HCT116 (cell line): Measurements from ENCODE around the gene TSPOAP1. TPM values are rescaled to one million over a fixed set of nuclear protein-coding genes. Genes with fewer than 3 reads are reported as not detected.

Source experiments
- ATAC-seq: fragments of 200-7000 bp; cut with Tn5 transposase; 2 replicates; pipeline ENCODE4 v1.9.1; 2020; ENCODE audit warnings: mild to moderate bottlenecking, moderate library complexity
- BruUV-seq: library from RNA; stranded (reverse); fragments of 400-500 nt; replicated peaks from 2 replicates; lab custom pipeline; 2021; lab: Mats Ljungman, UMichigan
- CTCF ChIA-PET: fragments of 300-600 bp; sonication (Branson Sonifier 250); formaldehyde crosslinking; loops from one replicate; lab custom pipeline; 2021; ENCODE audit warnings: antibody characterized with exemption; lab: Charles Lee
- POLR2A ChIA-PET: fragments of 300-600, 350-600 bp; sonication (Branson Sonifier 250); formaldehyde crosslinking; loops from one replicate; lab custom pipeline; 2021; ENCODE audit warnings: antibody characterized with exemption; lab: Charles Lee
- RAD21 ChIA-PET, 2 experiments: fragments of 300-600 bp; sonication (Branson Sonifier 250); formaldehyde crosslinking; loops; one replicate each; lab custom pipeline; 2023; ENCODE audit warnings: low total read pairs in 2 of 2; ENCODE audit not compliant: uncharacterized antibody in 2 of 2, unreplicated experiment in 2 of 2, low non-redundant PET in 1 of 2; lab: Charles Lee
- DNase-seq: peaks from one replicate; pipeline ENCODE4 v3.0.0-alpha.2; 2010; ENCODE audit warnings: low read depth, low spot score
- H2AFZ ChIP-seq: fragments of 200-600 bp; shearing (Covaris generic), sonication (generic); 2 replicates; pipeline ENCODE4 v1.6.1; 2017; ENCODE audit warnings: low read depth, mixed run types, mixed read lengths, antibody characterized with exemption, low read length; ENCODE audit not compliant: poor library complexity, severe bottlenecking
- H3K27ac ChIP-seq: 2 replicates; pipeline ENCODE4 v1.5.1; 2012; ENCODE audit warnings: low read depth, low read length
- H3K27me3 ChIP-seq: fragments of 200-600 bp; sonication (generic); 2 replicates; pipeline ENCODE4 v1.6.1; 2016; ENCODE audit warnings: mixed run types, low read length, mixed read lengths; ENCODE audit not compliant: insufficient read depth
- H3K36me3 ChIP-seq, 2 experiments: fragments of 200-500 bp in 1 of 2; fragments of 200-600 bp in 1 of 2; sonication (Bioruptor generic) in 1 of 2; sonication (generic) in 1 of 2; 2 replicates each; pipeline versions ENCODE4 v1.5.1 to v1.6.1; 2014 to 2016; ENCODE audit warnings: low read length in 2 of 2, inconsistent platforms in 1 of 2, mixed read lengths in 1 of 2, mixed run types in 1 of 2; ENCODE audit not compliant: insufficient read depth in 2 of 2, control insufficient read depth in 1 of 2
- H3K4me1 ChIP-seq, 2 experiments: fragments of 200-600 bp in 1 of 2; sonication (generic) in 1 of 2; 2 replicates each; pipeline versions ENCODE4 v1.5.1 to v1.6.1; 2012 to 2017; ENCODE audit warnings: low read length in 2 of 2, inconsistent platforms in 1 of 2, mild to moderate bottlenecking in 1 of 2, mixed read lengths in 1 of 2, mixed run types in 1 of 2, moderate library complexity in 1 of 2; ENCODE audit not compliant: insufficient read depth in 2 of 2, control insufficient read depth in 1 of 2
- H3K4me2 ChIP-seq: fragments of 200-600 bp; sonication (generic); 2 replicates; pipeline ENCODE4 v1.6.1; 2017; ENCODE audit warnings: mixed run types, low read length, mixed read lengths
- H3K4me3 ChIP-seq, 2 experiments: fragments of 200-600 bp in 1 of 2; sonication (generic) in 1 of 2; replicated peaks in 1 of 2; 2 replicates each; pipeline ENCODE4 v1.5.1; 2011 to 2016; ENCODE audit warnings: low read length in 2 of 2, control low read depth in 1 of 2, low read depth in 1 of 2, mild to moderate bottlenecking in 1 of 2, mixed read lengths in 1 of 2, mixed run types in 1 of 2
- H3K79me2 ChIP-seq: fragments of 200-600 bp; sonication (generic); 2 replicates; pipeline ENCODE4 v1.6.1; 2017; ENCODE audit warnings: mild to moderate bottlenecking, mixed run types, low read length, moderate library complexity, mixed read lengths; ENCODE audit not compliant: insufficient read depth
- H3K9ac ChIP-seq: fragments of 200-600 bp; sonication (generic); 2 replicates; pipeline ENCODE4 v1.6.1; 2016; ENCODE audit warnings: low read length, mixed read lengths
- H3K9me2 ChIP-seq: fragments of 200-600 bp; sonication (generic), shearing (Covaris generic); 2 replicates; pipeline ENCODE4 v1.6.1; 2017; ENCODE audit warnings: mixed run types, mild to moderate bottlenecking, moderate library complexity; ENCODE audit not compliant: insufficient read depth
- H3K9me3 ChIP-seq, 2 experiments: fragments of 200-500 bp in 1 of 2; fragments of 200-600 bp in 1 of 2; sonication (Bioruptor generic) in 1 of 2; sonication (generic) in 1 of 2; 2 replicates each; pipeline ENCODE4 v1.6.1; 2014 to 2017; ENCODE audit warnings: low read length in 2 of 2, mixed read lengths in 2 of 2, inconsistent platforms in 1 of 2, low read depth in 1 of 2, mild to moderate bottlenecking in 1 of 2, mixed run types in 1 of 2, moderate library complexity in 1 of 2; ENCODE audit not compliant: control insufficient read depth in 1 of 2, insufficient read depth in 1 of 2
- H4K20me1 ChIP-seq: fragments of 200-600 bp; sonication (generic), shearing (Covaris generic); 2 replicates; pipeline ENCODE4 v1.6.1; 2017; ENCODE audit warnings: mixed run types, mild to moderate bottlenecking, moderate library complexity; ENCODE audit not compliant: insufficient read depth
- CBX3 ChIP-seq: IDR thresholded peaks from 2 replicates; pipeline ENCODE4 v1.6.1; 2012; ENCODE audit warnings: low read depth
- CEBPB ChIP-seq: IDR thresholded peaks from 2 replicates; pipeline ENCODE4 v1.6.1; 2012; ENCODE audit warnings: low read depth
- EGR1 ChIP-seq: IDR thresholded peaks from 2 replicates; pipeline ENCODE4 v1.6.1; 2012; ENCODE audit warnings: low read depth
- ELF1 ChIP-seq: IDR thresholded peaks from 2 replicates; pipeline ENCODE4 v1.6.1; 2012; ENCODE audit warnings: low read depth, borderline replicate concordance
- EZH2phosphoT487 ChIP-seq: fragments of 200-600 bp; IDR thresholded peaks from 2 replicates; pipeline ENCODE4 v1.6.1; 2018; ENCODE audit warnings: antibody characterized with exemption, borderline replicate concordance
- JUND ChIP-seq: IDR thresholded peaks from 2 replicates; pipeline ENCODE4 v1.6.1; 2012
- POLR2A ChIP-seq: IDR thresholded peaks from 2 replicates; pipeline ENCODE4 v1.7.0; 2011; ENCODE audit warnings: borderline replicate concordance; ENCODE audit not compliant: insufficient read depth, insufficient read length; ENCODE audit errors: extremely low read depth
- SRF ChIP-seq: IDR thresholded peaks from 2 replicates; pipeline ENCODE4 v1.6.1; 2012; ENCODE audit warnings: low read depth
- YY1 ChIP-seq: IDR thresholded peaks from 2 replicates; pipeline ENCODE4 v1.6.1; 2011; ENCODE audit warnings: low read length, low read depth, moderate library complexity, mild to moderate bottlenecking; ENCODE audit not compliant: insufficient replicate concordance; ENCODE audit errors: extremely low read depth
- ZNF274 ChIP-seq: fragments of 200-500 bp; sonication (Bioruptor generic); IDR thresholded peaks from 2 replicates; pipeline ENCODE4 v1.6.1; 2014; ENCODE audit warnings: mild to moderate bottlenecking, low read depth, low read length, inconsistent platforms
- intact Hi-C: fragments of 100-400 bp; cut with micrococcal nuclease; formaldehyde crosslinking; loops from 2 replicates; pipeline ENCODE4 v1.10.0; 2022
- total RNA-seq: library from RNA; stranded (reverse); gene quantifications from one replicate; pipeline ENCODE4 v1.2.1, GENCODE V29; 2021; ENCODE audit not compliant: unreplicated experiment

Gene TSPOAP1
- total RNA-seq, 1 experiment from 2014 or later = 0.27 TPM

DNA sequence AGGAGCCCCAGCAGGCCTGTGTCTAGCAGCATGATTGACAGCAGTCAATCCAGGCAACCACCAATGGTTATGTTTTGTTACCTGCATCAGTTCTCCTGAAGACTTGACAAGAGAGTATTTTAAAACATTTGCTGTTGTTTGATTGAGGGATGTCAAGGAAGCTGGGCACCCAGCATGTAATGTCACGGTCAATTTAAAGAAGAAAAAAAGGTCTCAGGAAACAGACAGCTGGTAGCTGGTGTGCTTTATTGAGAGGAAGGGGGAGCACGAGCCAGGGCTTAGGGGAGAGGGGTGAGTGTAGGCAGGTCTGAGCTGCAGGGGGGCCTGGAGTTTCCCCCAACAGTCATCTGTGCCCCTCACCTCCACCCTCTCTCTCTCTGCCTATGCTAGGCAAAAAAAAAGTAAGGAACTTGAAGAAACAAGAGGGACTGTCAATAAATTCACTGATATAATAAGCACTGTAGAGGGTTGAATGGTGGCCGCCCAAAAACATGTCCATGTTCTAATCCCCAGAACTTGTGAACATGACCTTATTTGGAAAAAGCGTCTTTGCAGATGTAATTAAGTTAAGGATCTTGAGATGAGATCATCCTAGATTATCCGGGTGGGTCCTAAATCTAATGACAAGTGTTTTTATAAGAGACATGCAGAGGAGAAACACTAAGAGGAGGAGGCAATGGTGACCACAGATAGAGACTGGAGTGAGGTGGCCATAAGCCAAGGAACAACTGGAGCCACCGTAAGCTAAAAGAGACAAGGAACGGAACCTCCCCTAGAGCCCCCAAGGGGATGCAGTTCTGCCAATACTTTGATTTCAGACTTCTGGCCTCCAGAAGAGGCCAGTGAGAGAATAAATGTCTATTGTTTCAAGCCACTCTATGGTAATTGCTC is 14.5 kb downstream of the TSPOAP1 start:
- no peak overlapping the region for H3K9ac ChIP-seq
- no peaks in the 10 kb centered on the region for H3K27me3 ChIP-seq
- ChIA-PET RAD21 (no interaction called here), CTCF (interaction anchor here (1.5 to 7.6 kb wide), 2 partner anchors 9 to 134 kb away, joined by 3 to 124 read pairs; no protein-coding TSS in a partner anchor), POLR2A (interaction anchor here (0.5 kb wide), 1 partner anchor 136 kb away, joined by 3 read pairs; no protein-coding TSS in a partner anchor)
- no peaks in the 10 kb centered on the region for H3K9me2 ChIP-seq
- H3K36me3 ChIP-seq = no peaks in the 10 kb centered on the region
- H3K79me2 ChIP-seq = no peaks in the 10 kb centered on the region
- DNase-seq = no peak
- H2AFZ ChIP-seq = no peak overlapping the region
- no peak overlapping the region for H3K4me3 ChIP-seq
- TF ChIP-seq EGR1 = no peak
- no peak for TF ChIP-seq CBX3
- no peak for TF ChIP-seq JUND
- no peak for TF ChIP-seq ZNF274
- no peak for TF ChIP-seq ELF1
- no peak for TF ChIP-seq POLR2A
- TF ChIP-seq SRF = no peak
- no peak for TF ChIP-seq EZH2phosphoT487
- TF ChIP-seq CEBPB = no peak
- no peak for TF ChIP-seq YY1
- no peak for ATAC-seq
- no peaks in the 10 kb centered on the region for H3K9me3 ChIP-seq
- H3K27ac ChIP-seq = no peak overlapping the region
- no peak overlapping the region for H3K4me2 ChIP-seq
- no peaks in the 10 kb centered on the region for H4K20me1 ChIP-seq
- peaks cover 8 to 13% of the 10 kb centered on the region in 2 experiments; a peak in 3 of 4 replicates for H3K4me1 ChIP-seq
- no TSS peak for BruUV-seq
- intact Hi-C loops = loop anchor here (10.0 kb wide), 1 partner anchor 691 kb away; no protein-coding TSS in a partner anchor
